NCI-H2171 (cell line): Measurements from ENCODE around the gene B3GNT2.
A peak's percentile ranks its signal among the peaks of the same experiment; 100 is the strongest.
"Not testable (repeated sequence)": the region's sequence is repeated elsewhere in the genome, so short reads cannot be mapped to it uniquely, and the experiment has no call there.

Experiments
- DNase-seq: peaks from one replicate; lab custom pipeline; 2025; lab: John Stamatoyannopoulos, UW

B3GNT2 gene

DNA sequence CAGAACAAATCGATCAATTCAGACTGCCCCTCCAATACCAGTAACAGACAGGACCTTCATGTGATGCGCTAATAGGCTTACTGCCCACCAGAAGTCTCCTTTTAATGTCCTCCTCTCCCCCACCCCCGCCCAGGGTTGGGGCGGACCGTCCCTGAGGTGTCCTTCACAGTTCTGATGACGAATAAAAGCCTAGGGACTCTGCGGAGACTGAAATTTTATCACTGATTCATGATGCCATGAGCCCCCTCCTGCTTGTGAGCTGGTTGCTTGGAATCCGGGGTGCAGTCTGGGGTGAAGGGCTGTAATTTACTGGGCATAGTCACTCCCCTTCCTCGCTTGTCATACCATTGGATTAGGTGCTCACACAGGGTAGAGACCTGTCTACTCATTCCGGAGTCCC, 42.3 kb downstream of the B3GNT2 start:
- DNase-seq = no peak

- no peak for DNase-seq
Observed at GRCh38 chr2:62240546-62240945, 44.6 kb downstream of the B3GNT2 start.

GRCh38 chr2:62243983-62244382, 48.1 kb downstream of the B3GNT2 start:
- DNase-seq = no peak

DNA sequence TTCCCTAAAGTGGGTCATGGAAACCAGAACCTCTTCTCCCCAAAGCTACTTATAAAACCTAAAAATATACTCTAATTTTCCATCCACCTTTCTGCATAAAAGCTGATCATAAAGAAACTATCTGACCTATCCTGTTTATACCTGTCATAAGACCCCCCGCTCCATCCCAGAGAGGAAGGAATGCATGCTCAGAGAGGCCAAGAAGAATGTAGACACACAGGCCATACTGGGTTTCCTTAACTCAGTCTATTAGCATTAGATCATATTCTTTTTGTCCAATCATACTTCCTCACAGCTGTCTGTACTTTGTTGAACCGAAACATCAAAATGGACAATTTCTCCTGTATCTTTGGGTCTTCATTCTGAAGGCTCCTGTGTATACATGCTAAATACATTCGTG, 52.3 kb downstream of the B3GNT2 start:
- DNase-seq = no peak

- no peak for DNase-seq
Observed at GRCh38 chr2:62250239-62250638, 54.3 kb downstream of the B3GNT2 start.

DNA sequence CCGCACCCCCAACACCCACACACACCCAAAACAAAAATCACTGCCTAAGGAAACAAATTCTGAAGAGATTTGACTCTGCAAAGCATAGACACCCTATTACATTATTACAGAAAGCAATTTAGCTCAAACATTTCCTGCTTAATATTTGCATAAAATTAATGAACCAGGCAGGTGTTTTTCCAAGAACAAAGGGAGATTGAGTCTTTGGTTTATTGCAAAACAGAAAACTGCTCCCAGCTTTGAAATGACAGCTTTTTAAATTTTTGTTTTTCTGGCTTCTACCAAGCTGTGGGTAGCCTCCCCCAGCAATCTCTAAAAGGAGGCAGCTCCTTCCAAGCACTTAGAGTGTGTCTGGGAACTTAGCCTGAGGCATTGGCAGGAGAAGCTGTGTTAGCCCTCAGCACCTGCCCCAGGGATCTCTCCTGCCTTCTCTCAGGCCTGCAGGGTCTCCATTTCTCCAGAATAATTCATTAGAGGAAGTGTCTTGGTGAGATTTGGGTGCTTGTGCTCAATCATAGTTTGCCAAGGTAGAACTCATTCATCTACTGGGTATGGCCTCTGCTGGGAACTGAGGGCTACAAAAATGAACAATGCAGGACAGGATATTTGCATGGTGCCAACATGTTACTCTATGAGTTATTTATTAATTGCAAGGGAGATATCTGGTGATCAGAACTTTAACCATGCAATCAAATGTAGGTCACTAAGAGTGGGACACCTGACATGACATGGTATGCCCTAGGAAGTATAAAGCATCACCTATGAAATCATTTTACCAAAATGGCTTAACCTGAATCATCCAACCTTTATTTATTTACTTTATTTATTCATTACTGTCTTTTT, 58.7 kb downstream of the B3GNT2 start:
- DNase-seq = no peak

DNA sequence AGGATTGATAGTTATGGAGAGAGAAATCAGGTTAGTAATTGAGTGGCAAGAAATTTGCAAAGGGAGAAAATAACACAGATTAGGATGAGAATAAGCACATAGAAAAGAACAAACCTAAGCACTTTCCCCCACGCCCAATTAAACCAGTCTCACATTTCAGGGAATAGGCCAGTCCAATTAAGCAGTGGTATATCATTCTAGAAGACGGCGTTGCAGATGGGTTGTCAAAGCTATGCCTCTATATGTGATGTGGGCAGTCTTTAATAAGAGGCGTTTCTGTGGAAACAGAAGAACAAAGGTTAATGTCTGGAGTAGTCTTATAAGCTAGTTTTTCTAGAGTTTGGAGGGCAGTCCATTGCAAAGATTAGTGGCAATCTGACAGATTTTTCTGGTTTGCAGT, 61.6 kb downstream of the B3GNT2 start:
- DNase-seq = no peak

- DNase-seq = no peak
Observed at GRCh38 chr2:62263076-62263715, 67.3 kb downstream of the B3GNT2 start.

GRCh38 chr2:62264186-62264585, 68.3 kb downstream of the B3GNT2 start:
- no peak for DNase-seq

- DNase-seq = no peak
Observed at GRCh38 chr2:62265106-62265505, 69.2 kb downstream of the B3GNT2 start.

- no peak for DNase-seq
Observed at GRCh38 chr2:62266433-62267038, 70.6 kb downstream of the B3GNT2 start.

GRCh38 chr2:62267696-62268095, 71.8 kb downstream of the B3GNT2 start:
- DNase-seq = no peak

DNA sequence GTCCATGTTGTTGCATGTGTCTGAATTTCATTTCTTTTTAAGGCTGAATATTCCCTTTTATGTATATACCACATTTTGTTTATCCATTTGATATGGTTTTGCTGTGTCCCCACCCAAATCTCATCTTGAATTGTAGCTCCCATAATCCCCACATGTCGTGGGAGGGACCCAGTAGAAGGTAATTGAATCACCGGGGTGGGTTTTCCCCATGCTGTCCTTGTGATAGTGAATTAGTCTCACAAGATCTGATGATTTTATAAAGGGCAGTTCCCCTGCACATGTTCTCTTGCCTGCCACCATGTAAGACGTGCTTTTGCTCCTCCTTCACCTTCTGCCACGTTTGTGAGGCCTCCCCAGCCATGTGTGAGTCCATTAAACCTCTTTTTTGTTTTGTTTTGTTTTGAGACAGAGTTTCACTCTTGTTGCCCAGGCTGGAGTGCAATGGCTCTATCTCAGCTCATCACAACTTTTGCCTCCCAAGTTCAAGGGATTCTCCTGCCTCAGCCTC, 72.8 kb downstream of the B3GNT2 start:
- not testable (repeated sequence) for DNase-seq

- peak; percentile 61 for DNase-seq
Observed at GRCh38 chr2:62270728-62271127, 74.8 kb downstream of the B3GNT2 start.
